Mesenteric fat pad (tissue), 1 donor: ENCODE results near the gene HOXC6. TPM values are rescaled to one million over a fixed set of nuclear protein-coding genes. Genes with fewer than 3 reads are reported as not detected.

ENCODE experiments used
- DNase-seq: peaks from one replicate; pipeline ENCODE4 v3.0.0-alpha.2; 2020; ENCODE audit warnings: low spot score
- long read RNA-seq: library from polyadenylated mRNA; unstranded; transcript quantifications from one replicate; pipeline ENCODE4 v2.0.0, GENCODE V29; 2020
- total RNA-seq: library from RNA; stranded (reverse); fragmentation: NEBNext Ultra II Directional; extraction: Animal tissue kit (Norgen Biotek cat#: 25700); gene quantifications from one replicate; pipeline ENCODE4 v1.2.1, GENCODE V29; 2021
- donor health status: DM: yes; HTN: yes; CAD: no.

The HOXC6 gene
- 0.74 TPM for total RNA-seq
- long read RNA-seq = 0 reads

- DNase-seq = no peak
These were observed at the start of gene HOXC6 for GRCh38 chr12:54028314-54029201. HOXC6 (plus strand) TSS chr12:54028440; CDS start chr12:54028522, 82 bp downstream.

- no peak for DNase-seq
These were observed 49.5 kb upstream of the HOXC6 start for GRCh38 chr12:53978477-53979356.

- no peak for DNase-seq
These were observed 48.0 kb upstream of the HOXC6 start for GRCh38 chr12:53980104-53980801.

GRCh38 chr12:53980802-53981496, 47.3 kb upstream of the HOXC6 start:
- no peak for DNase-seq

GRCh38 chr12:53981634-53982565, 46.3 kb upstream of the HOXC6 start:
- no peak for DNase-seq

GRCh38 chr12:53982648-53983567, 45.3 kb upstream of the HOXC6 start:
- DNase-seq = no peak

GRCh38 chr12:53983568-53983949, 44.7 kb upstream of the HOXC6 start:
- DNase-seq = no peak

- DNase-seq = no peak
These were observed 44.2 kb upstream of the HOXC6 start for GRCh38 chr12:53983950-53984572.

- no peak for DNase-seq
These were observed 43.1 kb upstream of the HOXC6 start, which contains the start of gene HOXC10 for GRCh38 chr12:53984901-53985691. HOXC10 (plus strand) TSS chr12:53985146; CDS start chr12:53985260, 114 bp downstream.

GRCh38 chr12:53985692-53985993, 42.6 kb upstream of the HOXC6 start:
- no peak for DNase-seq

- no peak for DNase-seq
These were observed 42.1 kb upstream of the HOXC6 start for GRCh38 chr12:53985994-53986685.

GRCh38 chr12:53986686-53987483, 41.4 kb upstream of the HOXC6 start:
- no peak for DNase-seq

- DNase-seq = no peak
These were observed 40.4 kb upstream of the HOXC6 start for GRCh38 chr12:53987787-53988230.

GRCh38 chr12:53988541-53989226, 39.6 kb upstream of the HOXC6 start:
- no peak for DNase-seq
